Colonic mucosa (tissue), 4 donors: Measurements from ENCODE around the gene ANKRD53. TPM values are rescaled to one million over a fixed set of nuclear protein-coding genes. Genes with fewer than 3 reads are reported as not detected.

Experiments used
- DNase-seq: peaks from one replicate; pipeline ENCODE4 v3.0.0-alpha.2; 2020
- H3K27ac ChIP-seq: fragments of 200-600 bp; one replicate; pipeline ENCODE4 v1.8.0; 2021
- H3K27me3 ChIP-seq: fragments of 200-600 bp; one replicate; pipeline ENCODE4 v1.8.0; 2021
- H3K36me3 ChIP-seq: fragments of 200-600 bp; one replicate; pipeline ENCODE4 v1.8.0; 2021
- H3K4me1 ChIP-seq: fragments of 200-600 bp; one replicate; pipeline ENCODE4 v1.8.0; 2021; ENCODE audit warnings: mild to moderate bottlenecking
- H3K4me3 ChIP-seq: fragments of 200-600 bp; one replicate; pipeline ENCODE4 v1.8.0; 2021
- H3K9ac ChIP-seq, 2 donors: one replicate each; pipeline ENCODE4 v1.7.0; 2013; ENCODE audit warnings: control low read depth in 2 of 2, low read depth in 2 of 2, low read length in 2 of 2
- H3K9me3 ChIP-seq: fragments of 200-600 bp; one replicate; pipeline ENCODE4 v1.8.0; 2021
- intact Hi-C: fragments of 100-400 bp; cut with DNase I; formaldehyde crosslinking; loops from one replicate; pipeline ENCODE4 v1.14.1; 2022
- total RNA-seq, 2 donors: library from RNA; stranded (reverse); fragmentation: NEBNext Ultra II Directional in 1 of 2; extraction: Animal tissue kit (Norgen Biotek cat#: 25700) in 1 of 2; gene quantifications; one replicate each; pipeline ENCODE4 v1.2.1, GENCODE V29; 2021
- TF ChIP-seq, protein P1 (sequence below): fragments of 200-600 bp; IDR thresholded peaks from one replicate; pipeline ENCODE4 v1.8.0; 2022; ENCODE audit warnings: antibody characterized with exemption, mild to moderate bottlenecking
- donor health status: healthy.
- donor health status: DM: no; HTN: no; CAD: no.
- donor health status: DM: no; HTN: no; CAD: no.

Gene ANKRD53
- total RNA-seq, 2 donors from 2014 or later = 0.40 TPM; not detected in 1

DNA sequence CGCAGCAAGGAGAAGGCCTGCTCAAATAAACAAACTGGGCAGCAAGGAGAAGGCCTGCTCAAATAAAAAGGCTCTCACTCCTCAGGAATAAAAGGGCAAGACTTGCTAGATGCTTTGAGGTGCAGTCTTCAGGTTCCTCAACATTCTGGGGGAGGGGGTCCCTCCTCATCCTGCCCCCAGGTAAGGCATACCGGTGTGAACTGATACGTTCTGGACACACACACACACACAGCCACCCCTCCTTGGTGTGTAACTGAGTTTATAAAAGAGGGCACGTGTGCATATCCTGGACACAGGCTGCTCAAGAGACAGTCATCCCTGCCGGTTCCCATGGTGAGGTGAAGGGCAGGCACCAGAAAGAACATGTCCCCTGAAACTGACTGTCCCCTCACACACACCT, 11.8 kb downstream of the ANKRD53 start:
- Histone ChIP-seq H3K9ac (no peak overlapping the region), H3K36me3 (peaks cover 5% of the 10 kb centered on the region), H3K4me1 (peaks cover 9% of the 10 kb centered on the region), H3K27ac (no peak overlapping the region), H3K9me3 (no peaks in the 10 kb centered on the region), H3K4me3 (no peak overlapping the region), H3K27me3 (no peaks in the 10 kb centered on the region)
- intact Hi-C loops = no loop called here
- TF ChIP-seq, protein P1, sequence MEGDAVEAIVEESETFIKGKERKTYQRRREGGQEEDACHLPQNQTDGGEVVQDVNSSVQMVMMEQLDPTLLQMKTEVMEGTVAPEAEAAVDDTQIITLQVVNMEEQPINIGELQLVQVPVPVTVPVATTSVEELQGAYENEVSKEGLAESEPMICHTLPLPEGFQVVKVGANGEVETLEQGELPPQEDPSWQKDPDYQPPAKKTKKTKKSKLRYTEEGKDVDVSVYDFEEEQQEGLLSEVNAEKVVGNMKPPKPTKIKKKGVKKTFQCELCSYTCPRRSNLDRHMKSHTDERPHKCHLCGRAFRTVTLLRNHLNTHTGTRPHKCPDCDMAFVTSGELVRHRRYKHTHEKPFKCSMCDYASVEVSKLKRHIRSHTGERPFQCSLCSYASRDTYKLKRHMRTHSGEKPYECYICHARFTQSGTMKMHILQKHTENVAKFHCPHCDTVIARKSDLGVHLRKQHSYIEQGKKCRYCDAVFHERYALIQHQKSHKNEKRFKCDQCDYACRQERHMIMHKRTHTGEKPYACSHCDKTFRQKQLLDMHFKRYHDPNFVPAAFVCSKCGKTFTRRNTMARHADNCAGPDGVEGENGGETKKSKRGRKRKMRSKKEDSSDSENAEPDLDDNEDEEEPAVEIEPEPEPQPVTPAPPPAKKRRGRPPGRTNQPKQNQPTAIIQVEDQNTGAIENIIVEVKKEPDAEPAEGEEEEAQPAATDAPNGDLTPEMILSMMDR = no peak
- no peak for DNase-seq

GRCh38 chr2:70991142-70991541, 12.7 kb downstream of the ANKRD53 start:
- H3K4me1 ChIP-seq = peaks cover 9% of the 10 kb centered on the region
- no peaks in the 10 kb centered on the region for H3K9me3 ChIP-seq
- intact Hi-C loops = no loop called here
- no peak overlapping the region for H3K27ac ChIP-seq
- no peak overlapping the region for H3K4me3 ChIP-seq
- H3K36me3 ChIP-seq = peaks cover 5% of the 10 kb centered on the region
- no peaks in the 10 kb centered on the region for H3K27me3 ChIP-seq
- TF ChIP-seq, protein P1 = no peak
- H3K9ac ChIP-seq = no peak overlapping the region
- DNase-seq = no peak

GRCh38 chr2:70991742-70992141, 13.3 kb downstream of the ANKRD53 start:
- TF ChIP-seq, protein P1 = no peak
- H3K4me3 ChIP-seq = no peak overlapping the region
- intact Hi-C loops = no loop called here
- H3K9ac ChIP-seq = no peak overlapping the region
- no peaks in the 10 kb centered on the region for H3K9me3 ChIP-seq
- no peak overlapping the region for H3K27ac ChIP-seq
- peaks cover 9% of the 10 kb centered on the region for H3K4me1 ChIP-seq
- peaks cover 5% of the 10 kb centered on the region for H3K36me3 ChIP-seq
- no peak for DNase-seq
- H3K27me3 ChIP-seq = no peaks in the 10 kb centered on the region

- DNase-seq = no peak
- Histone ChIP-seq H3K4me3 (peak overlapping the region; percentile 99), H3K9ac (peak overlapping the region; percentile 26 to 81), H3K27ac (no peak overlapping the region), H3K9me3 (no peaks in the 10 kb centered on the region), H3K4me1 (peaks cover 9% of the 10 kb centered on the region), H3K27me3 (no peaks in the 10 kb centered on the region), H3K36me3 (peaks cover 5% of the 10 kb centered on the region)
- TF ChIP-seq, protein P1 = no peak
- intact Hi-C loops = no loop called here
Observed at GRCh38 chr2:70992945-70993853, 14.8 kb downstream of the ANKRD53 start.

DNA sequence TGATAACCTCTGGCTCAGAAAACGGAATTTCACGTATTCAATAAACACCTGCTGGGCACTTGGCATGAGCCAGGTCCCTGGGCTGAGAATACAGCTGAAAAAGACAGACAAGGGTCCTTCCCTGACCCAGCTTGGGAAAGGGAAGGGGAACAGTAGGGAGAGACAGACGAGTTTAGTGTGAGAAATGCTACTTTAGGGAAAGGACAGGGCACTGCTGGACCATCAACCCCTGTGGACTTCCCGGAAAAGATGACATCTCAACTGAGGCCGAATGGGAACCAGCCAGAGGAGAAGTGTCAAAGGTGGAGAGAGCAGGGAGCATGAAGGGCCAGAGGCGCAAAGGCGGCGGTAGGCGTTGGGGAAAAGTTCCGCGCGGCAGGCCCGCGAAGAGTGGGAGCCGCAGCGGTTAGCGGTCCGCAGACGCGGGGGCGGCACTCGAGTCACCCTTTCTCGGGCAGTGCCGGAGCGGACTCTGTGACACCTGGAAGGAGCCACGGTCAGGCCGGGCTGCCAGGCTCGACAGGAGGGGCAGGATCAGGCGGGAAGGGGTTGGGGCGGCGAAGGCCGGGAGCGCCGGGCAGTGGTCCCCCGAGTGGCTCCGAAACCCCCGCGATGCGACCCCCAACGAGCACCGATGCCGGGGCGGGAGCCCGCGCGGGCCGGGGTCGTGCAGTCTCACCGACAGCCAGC, 15.7 kb downstream of the ANKRD53 start:
- Histone ChIP-seq H3K4me3 (peak overlapping the region; percentile 99), H3K36me3 (peaks cover 5% of the 10 kb centered on the region), H3K4me1 (peaks cover 9% of the 10 kb centered on the region), H3K9ac (peak overlapping the region; percentile 81 to 93), H3K27me3 (no peaks in the 10 kb centered on the region), H3K27ac (peak overlapping the region; percentile 58), H3K9me3 (no peaks in the 10 kb centered on the region)
- TF ChIP-seq, protein P1 = no peak
- DNase-seq = no peak
- intact Hi-C loops = no loop called here
